Measurements from ENCODE around the gene OTX1.

Gene OTX1

DNA sequence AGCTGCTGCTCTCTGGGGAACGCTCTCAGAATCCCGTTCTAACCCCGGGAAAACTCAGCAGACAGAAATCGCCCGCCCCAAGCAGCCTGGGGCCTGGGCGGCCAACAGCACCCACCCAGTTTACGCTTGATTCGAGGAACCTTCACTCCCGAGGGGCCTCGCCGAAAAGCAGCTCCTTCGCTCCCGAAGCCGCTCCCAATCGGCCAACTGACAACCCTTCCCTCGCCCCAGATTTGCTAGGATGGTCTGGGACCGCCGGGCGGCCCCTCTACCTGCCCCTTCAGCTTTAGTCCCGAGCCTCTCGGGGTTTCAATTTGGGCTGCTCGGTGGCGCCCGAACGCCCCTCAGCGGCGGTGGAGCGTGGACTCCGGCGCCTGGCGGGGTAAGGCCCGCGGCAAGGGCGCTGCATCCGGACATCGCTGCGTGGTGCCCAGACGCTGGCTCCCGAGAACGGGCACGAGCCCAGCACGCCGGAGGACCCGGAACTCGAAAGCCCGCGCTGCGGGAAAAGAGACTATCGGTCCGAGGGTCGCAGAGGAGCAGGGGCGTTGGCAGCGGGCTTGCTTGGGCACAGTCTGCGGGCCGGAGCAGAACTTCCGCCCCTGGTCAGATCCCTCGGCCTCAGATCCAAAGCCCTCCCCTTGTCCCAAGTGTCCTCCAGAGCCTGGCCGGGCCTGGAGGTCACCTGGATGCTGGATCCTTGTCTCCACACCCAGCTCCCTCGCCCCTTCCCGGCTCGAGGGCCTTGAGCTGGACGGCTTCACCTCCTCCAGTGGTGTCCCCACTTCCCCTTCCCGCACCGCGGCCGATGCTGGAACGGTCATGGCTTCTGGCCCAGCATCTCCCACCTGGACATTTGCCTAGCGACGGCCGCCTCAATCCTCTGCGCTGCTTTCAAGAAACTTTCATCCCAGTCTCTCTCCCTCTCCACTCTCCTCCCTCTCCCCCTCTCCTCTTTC lies 3.0 kb upstream of the OTX1 start:
- no peak for DNase-seq (ENCODE audit: low read depth)

DNA sequence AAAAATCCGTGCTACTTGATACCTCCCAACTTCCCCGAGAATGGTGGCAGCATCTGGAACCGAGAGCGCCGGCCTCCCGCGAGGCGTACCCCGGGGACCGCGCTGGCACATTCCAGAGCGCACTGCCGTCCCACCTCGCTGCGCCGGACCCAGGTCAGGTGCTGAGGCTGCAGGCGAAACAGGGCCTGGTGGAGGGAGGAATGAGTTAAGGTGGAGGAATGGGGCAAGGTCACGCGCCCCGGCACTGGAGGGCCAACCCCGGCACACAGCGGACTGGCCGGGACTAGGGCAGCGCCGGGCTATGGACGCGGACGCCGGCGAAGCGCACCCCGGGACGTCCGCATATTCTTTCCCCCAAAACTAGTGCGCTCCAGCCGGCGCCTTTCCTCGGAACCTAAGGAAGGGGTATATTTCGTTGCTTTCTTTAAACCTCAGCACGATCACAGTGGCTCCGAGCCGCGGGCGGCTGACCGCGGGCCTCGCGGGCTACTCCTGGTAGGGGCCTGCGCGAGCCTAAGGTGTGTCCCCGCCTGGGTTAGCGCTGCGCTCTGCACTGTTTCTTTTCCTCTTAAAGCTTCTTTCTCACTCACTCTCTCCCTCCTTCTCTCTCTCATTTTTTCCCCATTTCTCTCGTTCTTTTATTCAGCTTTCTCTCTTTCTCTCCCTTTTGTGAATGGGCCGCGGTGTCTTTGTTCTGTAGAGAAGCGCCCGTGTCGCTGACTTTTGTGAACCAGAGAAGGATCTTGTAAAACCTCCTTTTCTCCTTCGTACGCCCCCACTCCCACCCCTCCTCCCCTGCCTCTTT lies 2.1 kb upstream of the OTX1 start:
- DNase-seq (ENCODE audit: low read depth), result no peak

DNA sequence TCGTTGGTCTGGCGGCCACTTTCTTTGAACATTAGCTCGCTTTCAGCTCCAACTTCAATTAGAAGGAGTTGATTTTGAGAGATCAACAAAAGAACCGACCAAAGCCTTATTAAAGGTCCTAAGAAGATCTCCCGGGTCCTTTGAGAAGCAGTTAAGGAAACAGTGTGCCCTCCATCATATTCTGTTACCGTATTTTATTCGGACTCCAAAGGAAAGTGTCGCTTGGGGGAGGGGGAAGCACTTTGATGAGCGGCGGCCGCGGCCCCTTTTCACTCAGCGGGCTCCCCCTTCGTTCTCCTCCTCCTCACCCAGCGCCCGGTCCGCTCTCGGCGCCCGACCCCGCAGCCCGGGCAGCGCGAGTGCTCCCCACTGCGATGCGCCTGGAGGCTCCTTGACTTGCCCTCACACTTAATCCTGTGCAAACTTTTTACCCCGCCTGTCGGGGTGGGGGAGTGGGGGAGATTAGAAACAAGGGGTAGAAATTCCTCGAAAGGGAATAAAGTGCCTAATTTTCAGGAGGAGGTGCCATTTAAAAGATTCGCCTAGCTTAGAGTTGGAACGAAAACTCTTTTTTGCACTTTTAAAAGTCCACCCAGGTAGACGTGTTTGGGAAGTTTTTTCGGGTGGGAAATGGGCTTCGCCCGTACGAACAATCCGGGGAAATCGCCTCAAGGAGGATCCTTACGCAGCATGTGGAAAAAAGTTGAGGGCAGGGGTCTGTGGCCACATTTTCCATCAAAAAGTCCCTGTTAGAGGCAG lies 1.2 kb upstream of the OTX1 start:
- no peak for DNase-seq (ENCODE audit: low read depth)

DNA sequence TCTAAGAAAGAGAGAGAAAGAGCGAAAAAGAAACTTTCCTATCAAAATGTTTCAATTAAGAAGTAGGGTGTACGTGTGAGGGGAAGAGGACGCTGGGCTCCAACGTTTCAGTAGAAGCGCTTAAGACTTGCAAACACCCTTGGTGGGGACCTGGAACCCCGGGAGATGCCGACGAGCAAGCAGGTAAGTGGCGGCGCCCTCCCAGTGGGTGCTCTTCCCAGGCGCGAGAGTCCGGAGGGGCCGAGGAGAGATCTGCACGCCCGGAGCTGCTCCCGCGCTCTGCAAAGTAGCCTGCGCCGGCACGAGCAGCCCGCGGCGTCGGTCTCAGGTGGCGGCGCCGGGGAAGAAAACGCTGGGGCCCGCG lies 678 bp upstream of the OTX1 start:
- no peak for DNase-seq (ENCODE audit: low read depth)

DNA sequence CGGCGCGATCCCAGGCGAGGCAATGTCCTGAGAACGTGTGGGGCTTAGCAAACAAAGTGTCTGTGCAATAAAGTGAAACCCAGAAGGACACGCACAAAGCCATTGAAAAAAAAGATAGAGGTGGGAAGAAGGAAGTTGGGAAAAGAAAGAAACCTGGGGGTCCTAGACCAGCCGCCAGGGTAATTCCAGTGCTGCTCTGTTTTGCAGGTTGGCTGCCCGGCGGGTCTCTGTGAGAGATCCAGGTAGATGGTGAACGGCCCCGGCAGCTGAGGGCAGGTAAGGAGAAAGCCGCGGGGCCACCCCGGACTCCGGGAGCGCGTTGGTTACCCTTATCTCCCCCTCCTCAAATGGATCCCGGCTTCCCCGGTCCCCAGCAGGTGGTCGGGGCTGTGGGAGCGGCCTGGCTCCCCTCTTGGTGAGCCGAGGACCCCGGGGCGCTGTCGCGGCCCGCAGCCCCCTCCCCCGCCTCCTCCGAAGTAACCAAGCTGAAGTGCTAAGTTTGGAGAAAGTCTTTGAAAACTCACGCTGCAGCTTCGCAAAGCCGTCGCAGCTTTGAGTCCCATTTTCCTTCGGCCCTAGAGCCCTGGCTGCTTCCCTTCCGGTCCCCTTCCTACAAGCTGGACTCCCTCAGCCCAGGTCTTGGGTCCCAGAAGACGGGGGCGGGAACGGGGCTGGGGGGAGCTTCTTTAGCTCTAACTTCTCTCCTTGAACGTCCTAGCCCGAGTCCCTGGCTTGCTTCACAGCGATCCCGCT lies 588 bp downstream of the OTX1 start:
- DNase-seq (ENCODE audit: low read depth), result no peak

DNA sequence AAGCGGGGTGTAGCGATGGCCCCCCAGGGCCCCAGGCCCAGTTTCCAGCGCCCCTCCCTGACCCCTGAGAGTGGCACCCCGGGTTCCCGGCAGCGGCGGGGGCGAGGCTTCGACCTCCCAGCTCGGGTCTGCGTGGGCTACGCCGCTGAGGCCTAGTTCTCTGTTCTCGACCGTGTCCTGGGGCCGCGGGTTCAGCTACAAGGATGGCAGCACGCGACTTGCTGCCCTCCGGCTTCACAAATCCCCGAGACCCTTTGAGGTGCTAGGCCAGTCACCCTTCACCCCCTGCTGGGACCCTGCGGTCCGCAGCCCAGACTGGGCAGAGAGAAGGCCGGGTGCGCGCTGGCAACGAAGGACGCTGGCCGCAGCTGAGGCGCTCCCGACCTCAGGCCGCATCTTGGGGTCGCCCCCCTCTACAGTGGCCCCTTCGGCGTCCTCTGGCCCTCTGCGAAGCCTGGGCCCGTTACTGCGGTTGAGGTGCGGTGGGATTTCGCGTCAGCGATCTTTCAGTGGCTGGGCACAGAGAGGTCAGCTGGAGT lies 1.2 kb downstream of the OTX1 start:
- DNase-seq (ENCODE audit: low read depth), result no peak

DNA sequence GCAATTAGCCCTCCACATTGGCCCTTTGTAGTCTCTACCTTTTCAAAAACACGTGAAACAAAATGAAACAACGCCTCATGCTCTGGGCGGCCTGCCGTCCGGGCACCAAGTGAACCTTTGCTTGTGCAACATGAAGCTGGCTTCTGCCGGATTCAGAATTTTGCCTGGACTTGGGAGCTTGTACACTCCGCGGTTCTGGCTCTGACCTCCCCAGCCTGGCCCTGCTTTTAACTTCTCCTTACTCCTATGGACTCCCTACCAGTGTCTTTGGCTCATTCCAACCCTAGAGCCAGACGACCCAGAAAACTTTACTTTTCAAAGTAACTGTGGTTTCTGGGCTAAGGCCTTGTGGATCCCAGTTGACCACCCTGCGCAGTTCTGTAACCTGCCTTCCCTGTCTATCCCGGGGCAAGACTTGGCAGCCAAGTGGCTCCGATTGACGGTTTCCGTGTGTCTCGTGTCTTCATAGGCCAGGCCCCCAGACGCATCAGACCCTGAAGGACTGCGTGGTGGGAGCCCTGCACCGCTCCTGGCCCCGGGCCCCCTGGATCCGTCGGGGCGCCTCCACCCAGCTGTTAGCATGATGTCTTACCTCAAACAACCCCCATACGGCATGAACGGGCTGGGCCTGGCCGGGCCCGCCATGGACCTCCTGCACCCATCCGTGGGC lies 1.9 kb downstream of the OTX1 start:
- DNase-seq (ENCODE audit: low read depth), result no peak

DNA sequence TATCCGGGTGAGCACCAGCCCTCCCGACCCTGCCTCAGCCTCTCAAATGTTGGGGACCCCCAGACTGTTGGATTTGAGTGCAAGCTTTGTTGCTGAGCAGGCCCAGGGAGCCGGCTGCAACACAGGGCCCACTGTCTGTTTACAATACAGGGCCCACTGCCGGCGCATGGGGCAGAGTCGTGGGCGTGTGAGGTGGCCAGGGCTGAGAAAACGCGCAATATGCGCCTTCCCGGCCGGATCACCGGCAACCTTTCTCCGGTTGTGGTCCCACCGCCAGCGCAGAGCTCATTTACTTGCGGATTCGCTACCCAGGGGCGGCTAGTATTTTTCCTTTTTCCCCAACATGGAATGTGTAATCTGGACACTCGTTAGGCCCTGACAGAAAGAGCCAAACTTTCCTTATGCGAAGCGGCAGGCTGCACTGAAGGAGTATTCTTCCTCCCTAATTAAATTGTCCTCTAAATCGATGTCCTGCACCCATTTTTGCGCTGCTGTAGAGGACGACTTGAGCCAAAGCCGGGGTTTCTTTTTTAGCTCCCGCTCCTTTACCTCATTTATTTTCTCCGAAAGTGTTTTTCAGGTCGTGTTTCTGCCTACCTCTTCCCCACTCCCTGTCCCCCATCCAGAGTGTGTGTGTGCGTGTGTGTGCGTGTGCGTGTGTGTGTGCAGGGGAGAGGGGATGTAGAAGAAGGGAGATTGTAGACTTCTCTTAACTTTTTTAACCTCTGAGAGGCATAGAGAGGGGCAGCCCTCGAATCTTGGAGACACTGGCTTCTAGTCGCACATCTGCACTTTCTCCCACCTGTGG lies 2.7 kb downstream of the OTX1 start:
- DNase-seq (ENCODE audit: low read depth), result no peak

DNA sequence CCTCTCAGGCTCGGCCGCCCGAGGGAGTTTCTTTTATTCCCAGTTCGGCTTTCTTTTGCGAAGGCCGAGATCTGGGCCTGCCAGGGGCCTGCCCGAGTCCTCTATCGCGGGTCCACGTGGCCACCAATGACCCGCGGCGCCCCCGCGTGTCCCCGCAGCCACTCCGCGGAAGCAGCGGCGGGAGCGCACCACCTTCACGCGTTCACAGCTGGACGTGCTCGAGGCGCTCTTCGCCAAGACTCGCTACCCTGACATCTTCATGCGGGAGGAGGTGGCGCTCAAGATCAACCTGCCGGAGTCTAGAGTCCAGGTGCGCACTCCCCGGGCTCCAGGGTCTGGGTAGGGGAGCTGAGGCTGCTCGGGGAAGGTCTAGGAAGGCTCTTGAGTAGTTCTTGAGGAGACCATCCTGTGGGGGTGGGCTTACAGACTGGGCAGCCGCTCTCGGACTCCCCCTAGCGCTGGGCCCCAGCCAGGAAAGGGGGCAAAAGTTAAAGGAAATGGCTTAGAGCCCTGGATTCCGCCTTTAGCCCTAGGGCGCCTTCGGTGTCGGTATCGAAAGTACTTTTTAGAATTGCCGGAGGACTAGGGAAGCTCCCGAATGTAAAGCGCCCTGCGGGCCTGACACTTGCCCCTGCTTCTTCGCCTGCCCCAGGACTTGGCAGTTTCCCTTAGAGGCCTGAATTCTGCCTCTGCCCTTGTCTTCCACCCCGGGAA lies 3.4 kb downstream of the OTX1 start:
- DNase-seq (ENCODE audit: low read depth), result no peak

DNA sequence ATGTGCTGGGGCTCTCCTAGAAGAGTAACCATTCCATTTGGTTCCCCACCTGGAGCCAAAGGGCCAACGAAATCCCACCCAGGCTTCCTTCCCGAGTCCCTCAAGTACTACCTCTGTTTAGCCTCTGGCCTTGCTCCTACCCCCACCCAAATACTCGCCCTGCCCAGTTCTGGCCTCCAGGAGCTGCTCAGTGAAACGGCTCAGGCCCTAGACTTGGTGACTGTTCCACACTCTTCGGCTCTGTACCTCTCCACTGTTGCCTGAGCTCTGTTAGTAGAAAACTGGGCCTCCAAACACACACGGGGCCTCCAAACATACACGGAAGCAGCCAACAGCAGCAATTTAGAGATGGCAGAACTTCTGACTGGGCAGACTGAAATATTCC lies 4.2 kb downstream of the OTX1 start:
- DNase-seq (ENCODE audit: low read depth), result no peak

DNA sequence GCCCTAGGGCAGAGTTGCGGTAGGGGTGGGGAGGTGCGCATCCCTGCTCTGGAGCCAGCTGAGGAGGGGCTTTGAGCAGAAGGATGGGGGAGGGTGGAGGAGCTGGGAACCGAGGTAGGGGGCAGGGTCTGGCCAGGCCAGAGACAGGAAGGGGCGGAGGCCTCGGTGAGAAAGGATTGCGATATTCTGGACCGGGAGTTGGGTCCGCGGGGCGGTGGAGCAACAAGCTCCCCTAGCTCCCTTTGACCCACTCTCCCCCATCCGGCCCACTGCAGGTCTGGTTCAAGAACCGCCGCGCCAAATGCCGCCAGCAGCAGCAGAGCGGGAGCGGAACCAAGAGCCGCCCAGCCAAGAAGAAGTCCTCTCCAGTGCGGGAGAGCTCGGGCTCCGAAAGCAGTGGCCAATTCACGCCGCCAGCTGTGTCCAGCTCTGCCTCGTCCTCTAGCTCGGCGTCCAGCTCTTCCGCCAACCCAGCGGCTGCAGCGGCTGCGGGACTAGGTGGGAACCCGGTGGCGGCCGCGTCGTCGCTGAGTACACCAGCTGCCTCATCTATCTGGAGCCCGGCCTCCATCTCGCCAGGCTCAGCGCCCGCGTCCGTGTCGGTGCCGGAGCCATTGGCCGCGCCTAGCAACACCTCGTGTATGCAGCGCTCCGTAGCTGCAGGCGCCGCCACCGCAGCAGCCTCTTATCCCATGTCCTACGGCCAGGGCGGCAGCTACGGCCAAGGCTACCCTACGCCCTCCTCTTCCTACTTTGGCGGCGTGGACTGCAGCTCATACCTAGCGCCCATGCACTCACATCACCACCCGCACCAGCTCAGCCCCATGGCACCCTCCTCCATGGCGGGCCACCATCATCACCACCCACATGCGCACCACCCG lies 4.8 kb downstream of the OTX1 start:
- DNase-seq (ENCODE audit: low read depth), result no peak

DNA sequence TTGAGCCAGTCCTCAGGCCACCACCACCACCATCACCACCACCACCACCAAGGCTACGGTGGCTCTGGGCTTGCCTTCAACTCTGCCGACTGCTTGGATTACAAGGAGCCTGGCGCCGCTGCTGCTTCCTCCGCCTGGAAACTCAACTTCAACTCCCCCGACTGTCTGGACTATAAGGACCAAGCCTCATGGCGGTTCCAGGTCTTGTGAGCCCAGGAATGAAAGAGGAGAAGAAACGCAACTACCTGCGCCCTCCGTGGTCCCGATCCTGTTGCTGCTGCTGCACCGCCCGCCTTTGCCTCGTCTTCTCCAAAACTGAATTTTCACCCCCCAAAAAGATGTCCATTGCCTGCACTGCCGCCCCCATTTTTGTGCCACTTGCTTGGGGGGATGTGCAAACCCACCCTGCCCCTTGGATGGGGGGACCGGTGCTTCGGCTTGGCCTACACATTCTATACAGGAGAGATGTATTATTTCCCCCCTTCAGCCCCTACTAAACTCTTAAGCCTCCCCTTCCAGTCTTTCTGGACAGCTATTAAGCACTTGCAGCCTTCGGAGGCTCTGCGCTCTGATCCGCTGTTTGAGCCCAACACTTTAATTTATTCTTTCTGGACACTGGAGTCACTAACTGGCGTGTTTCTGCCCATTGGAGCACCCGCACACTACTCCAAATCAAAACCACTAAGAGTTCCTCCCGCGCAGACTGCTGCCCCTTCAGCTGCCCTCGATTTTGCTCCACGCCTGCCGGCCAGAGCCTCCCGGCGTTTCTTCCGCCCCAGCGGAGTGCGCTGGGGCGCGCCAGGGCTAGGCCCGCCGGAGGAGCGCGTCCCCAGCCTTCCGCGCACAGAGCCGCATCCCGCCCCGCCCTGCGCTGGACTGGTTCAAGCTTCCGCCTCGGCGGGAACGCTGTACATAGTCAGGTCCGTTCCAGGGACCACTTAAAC lies 5.7 kb downstream of the OTX1 start:
- no peak for DNase-seq (ENCODE audit: low read depth)

DNA sequence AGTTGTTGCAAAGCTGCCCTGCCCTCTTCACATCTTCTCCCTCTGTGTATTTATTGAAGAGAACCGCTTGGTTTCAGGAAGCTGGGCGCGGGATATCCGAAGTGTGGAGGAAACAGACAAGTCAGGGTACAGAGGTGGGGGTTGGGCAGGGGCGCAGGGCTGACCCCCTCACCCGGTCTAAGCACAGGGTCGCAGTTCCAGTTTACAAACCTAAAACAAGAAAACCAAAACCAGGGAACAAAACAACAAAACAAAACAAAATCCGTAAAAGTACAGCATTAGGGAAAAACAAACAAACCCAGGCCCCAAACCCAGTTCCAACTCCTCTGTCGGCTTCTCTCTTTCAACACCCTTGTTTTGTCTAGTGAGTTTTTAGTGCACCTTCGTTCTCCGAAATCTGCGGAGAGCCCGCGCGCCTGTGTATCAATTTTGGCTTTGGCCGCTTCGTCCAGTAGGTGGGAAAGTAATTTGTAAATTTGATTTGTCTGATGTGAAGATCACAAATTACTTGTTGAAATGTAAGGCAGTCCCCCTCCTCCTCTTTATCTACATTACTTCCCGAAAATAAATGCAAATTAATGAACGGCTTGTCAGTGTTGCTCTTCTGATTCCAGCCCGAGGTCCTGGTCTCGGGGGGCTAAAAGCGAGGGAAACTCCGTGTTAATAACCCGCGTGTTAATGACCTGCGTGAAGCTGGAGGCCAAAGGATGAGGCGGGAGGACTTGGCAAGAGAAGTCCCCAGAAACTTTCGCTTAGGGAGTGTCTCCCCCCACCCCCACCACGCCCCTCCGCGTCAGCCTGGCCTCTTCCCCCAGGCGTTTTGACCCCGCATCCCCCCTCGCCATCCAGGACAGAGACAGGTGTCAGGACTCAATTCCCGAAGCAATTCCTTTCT lies 6.9 kb downstream of the OTX1 start:
- DNase-seq (ENCODE audit: low read depth), result no peak

DNA sequence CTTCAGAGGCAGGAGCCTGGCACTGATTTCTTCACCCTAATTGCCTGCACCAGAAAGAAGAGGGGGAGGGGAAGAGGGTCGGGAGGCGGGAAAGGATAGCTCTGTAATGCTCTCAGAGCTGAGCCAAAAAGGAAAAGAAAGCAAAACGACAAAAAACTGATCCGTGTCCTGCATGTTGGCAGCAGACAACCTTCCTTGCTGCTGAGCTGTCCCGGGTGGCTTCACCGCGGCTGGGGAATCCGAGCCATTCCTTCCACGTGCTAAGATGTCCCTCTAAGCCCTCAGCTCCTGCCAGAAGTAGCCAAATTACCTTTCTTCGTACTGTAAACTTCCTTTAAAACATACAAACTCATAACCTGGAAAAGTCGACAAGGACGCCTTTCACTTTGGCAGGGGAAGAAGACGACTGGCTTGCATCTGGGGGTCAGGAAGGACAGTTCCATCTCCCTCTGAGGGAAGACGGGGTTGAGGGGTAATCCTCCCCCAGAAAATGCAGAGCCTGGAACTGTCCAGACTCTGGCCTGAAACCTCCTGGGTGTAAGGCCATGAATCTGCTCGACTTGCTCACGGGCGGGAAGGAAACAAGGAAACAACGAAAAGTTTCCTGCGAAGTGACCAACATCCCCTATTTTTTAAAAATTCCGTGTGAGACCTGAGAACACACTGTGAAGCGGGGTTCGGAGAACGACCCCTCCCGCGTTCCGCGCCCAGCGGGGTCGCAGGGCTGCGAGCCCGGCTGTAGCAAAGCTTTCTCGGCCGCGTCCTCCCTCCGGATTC lies 7.7 kb downstream of the OTX1 start:
- DNase-seq (ENCODE audit: low read depth), result no peak

All from GM04503 (cell line).